HG02852 (cell line): Measurements from ENCODE around the gene IGFALS.

Experiments used
- ATAC-seq: cut with Tn5 transposase; IDR thresholded peaks from one replicate; pipeline ENCODE4 v1.9.1; 2021; ENCODE audit warnings: mild to moderate bottlenecking, moderate library complexity; ENCODE audit not compliant: unreplicated experiment

The IGFALS gene

DNA sequence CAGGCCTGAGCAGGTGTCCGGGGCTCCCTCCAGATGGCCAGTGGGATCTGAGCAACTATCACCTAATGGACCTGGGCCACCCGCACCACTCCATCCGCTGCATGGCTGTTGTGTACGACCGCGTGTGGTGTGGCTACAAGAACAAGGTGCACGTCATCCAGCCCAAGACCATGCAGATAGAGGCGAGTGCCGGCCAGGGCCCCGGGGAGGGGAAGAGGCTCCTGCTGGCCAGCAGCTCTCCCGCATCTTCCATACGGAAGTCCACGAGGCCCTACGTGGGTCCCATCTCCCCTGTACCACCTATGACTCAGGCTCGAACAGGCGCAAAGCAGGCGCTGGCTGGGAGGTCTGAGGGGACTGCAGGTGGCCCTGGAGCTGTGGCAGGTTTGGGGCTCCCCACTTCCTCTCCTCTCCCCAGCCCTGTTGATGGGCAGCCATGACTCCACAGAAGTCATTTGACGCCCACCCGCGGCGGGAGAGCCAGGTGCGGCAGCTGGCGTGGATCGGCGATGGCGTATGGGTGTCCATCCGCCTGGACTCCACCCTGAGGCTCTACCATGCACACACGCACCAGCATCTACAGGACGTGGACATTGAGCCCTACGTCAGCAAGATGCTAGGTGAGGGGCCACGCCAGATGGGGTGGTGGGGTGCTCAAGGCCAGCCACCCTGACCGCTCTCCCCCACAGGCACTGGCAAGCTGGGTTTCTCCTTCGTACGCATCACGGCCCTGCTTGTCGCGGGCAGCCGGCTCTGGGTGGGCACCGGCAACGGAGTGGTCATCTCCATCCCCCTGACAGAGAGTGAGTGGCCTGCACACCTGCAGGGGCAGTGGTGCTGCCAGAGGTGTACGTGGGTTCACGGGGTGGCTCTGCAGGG lies 26.1 kb downstream of the IGFALS start:
- ATAC-seq = no peak

DNA sequence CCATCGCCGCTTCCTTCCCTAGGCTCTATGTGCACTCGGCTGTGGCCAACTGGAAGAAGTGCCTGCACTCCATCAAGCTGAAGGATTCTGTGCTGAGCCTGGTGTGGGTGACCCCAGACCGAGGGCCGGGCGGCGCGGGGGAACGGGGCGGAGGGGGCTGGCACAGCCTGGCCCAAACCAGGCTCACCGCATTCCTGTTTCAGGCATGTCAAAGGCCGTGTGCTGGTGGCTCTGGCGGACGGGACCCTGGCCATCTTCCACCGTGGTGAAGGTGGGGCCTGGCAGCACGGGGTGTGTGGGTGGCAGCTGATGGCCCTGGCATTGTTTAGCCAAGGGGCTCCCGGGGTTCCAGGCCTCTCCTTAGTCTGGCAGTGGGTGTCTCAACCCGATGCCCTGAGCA lies 26.8 kb downstream of the IGFALS start:
- ATAC-seq = no peak

DNA sequence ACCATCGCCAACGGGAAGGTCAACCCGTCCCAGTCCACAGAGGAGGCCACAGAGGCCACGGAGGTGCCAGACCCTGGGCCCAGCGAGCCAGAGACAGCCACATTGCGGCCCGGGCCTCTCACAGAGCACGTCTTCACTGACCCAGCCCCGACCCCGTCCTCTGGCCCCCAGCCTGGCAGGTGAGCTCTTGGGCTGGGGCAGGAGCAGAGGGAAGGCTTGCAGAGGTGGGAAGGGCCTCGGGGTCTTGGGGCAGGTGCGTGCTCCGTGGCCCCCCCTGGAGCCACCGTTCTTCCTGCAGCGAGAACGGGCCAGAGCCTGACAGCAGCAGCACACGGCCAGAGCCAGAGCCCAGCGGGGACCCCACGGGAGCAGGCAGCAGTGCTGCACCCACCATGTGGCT lies 27.3 kb downstream of the IGFALS start:
- ATAC-seq = no peak

DNA sequence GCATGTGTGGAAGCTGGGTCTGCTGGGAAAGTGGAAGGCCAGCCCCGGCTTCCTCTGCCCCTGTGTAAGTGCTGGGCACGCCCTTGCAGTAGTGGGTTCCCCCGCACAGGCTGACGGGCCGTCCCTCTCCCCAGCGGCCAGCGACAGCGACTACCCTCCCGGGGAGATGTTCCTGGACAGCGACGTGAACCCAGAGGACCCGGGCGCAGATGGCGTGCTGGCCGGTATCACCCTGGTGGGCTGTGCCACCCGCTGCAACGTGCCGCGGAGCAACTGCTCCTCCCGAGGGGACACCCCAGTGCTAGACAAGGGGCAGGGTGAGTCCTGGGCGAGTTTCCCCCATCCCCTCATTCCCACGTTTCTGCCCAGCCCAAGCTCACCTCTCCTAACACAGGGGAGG lies 27.7 kb downstream of the IGFALS start:
- no peak for ATAC-seq

DNA sequence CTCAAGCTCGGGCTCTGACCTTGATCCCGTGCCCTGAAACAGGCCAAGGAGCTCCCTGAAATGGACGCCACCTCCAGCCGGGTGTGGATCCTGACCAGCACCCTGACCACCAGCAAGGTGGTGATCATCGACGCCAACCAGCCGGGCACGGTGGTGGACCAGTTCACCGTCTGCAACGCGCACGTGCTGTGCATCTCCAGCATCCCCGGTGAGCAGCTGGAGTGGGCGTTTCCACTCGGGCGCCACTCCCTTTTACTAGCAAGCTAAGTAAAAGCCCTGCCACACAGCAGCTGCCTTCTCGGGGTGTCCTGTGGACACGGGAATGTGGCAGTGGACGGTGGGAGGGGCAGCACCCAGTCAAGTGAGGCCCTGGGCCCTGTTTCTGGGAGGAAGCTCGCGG lies 28.5 kb downstream of the IGFALS start:
- no peak for ATAC-seq

DNA sequence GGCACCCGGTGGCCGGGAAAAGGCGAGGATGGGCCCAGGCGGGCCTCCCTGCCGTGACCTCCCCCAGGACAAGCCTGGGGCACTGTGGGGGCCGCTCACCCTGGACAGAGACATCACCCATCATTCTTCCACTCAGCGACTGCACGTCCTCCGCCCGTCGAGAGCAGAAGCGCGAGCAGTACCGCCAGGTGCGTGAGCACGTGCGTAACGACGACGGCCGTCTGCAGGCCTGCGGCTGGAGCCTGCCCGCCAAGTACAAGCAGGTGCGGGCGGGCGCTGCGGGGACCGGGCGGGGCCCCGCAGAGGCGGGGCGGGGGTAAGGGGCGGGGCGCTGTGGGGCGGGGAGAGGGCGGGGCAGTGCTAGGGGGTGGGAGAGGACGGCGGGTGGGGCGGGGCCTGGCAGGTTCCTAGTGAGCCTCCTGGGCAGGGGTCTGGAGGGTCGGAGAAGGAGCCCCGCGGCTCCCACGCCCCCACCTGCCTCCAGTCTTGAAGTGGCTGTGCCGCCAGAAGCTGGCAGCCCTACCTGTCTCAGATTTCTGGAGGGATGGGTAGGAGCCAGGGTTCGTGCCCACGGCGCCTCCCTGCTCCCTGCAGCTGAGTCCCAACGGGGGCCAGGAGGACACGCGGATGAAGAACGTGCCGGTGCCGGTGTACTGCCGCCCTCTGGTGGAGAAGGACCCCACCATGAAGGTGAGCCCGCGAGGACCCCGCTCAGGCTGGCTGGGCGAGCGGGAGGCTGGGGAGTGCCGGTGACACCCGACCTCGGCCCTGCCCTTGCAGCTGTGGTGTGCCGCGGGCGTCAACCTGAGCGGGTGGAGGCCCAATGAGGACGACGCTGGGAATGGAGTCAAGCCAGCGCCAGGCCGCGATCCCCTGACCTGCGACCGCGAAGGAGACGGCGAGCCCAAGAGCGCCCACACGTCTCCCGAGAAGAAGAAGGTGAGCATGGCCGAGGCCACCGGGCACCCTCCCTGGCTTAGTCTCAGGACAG lies 29.7 kb downstream of the IGFALS start:
- ATAC-seq = no peak

DNA sequence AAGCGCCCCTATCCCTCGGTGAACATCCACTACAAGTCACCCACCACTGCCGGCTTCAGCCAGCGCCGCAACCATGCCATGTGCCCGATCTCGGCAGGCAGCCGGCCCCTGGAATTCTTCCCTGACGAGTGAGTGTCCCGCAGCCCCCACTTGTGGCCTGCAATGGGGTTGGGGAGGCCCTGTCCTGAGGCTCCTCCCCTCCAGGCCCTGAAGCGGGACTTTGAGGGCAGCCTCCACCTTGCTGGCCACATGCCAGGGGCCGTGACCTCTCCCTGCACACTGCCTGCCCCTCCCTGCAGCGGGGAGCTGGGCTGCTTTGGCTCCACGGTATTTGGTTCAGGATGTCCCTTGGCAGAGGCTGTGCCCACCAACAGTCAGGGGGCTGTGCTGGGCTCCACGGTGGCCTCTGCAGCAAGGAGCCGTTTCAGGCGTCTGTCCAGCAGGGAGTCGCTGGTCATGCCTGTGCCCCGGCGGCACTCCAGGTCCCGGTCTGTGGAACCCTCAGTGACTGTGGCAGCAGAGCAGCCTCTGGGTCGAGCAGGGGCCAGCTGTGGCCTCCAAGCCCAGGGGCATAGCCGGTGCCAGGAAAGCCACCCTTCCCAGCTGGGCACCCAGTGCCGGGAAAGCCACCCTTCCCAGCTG lies 30.5 kb downstream of the IGFALS start:
- no peak for ATAC-seq

DNA sequence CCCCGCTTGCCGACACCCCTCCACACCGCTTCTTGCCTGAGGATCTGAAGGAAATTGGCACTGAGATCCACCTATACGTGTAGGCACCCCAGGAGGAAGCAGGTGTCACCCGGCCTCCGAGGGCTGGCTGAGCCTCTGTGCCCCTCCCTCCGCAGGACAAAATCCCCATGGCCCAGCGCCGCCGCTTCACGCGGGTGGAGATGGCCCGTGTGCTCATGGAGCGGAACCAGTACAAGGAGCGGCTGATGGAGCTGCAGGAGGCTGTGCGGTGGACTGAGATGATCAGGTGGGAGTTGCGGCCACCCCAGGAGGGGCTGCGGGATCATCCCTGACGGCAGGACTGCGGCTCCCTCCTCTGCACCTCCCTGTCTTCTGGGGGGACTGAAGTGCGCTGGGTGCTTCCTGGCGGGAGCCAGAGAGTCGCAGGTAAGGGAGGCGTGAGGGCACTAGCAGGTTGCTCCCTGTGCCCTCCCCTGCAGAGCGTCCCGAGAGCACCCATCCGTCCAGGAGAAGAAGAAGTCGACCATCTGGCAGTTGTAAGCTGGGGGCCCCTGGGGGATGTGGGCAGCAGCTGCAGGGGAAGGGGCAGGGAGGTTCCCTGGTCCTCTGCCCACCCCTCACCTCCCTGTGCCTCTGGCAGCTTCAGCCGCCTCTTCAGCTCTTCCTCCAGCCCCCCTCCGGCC lies 31.2 kb downstream of the IGFALS start:
- ATAC-seq = no peak

DNA sequence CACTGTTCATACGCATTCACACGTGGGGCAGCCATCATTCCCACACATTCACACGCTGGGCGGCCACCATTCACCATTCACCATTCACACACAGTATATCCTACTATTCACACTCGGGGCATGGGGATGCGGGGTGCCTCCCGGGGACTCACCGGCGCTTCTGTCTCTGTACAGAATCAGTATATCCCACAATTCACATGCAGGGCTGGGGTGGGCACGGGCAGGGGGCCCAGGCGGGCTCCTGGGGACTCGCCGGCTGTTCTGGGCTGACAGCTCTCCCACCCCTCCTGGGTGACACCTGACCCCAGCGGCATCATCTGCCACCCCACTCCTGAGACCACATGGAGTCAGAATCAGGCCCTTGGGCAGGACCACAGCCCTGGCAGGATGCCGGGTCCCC lies 31.8 kb downstream of the IGFALS start:
- no peak for ATAC-seq

DNA sequence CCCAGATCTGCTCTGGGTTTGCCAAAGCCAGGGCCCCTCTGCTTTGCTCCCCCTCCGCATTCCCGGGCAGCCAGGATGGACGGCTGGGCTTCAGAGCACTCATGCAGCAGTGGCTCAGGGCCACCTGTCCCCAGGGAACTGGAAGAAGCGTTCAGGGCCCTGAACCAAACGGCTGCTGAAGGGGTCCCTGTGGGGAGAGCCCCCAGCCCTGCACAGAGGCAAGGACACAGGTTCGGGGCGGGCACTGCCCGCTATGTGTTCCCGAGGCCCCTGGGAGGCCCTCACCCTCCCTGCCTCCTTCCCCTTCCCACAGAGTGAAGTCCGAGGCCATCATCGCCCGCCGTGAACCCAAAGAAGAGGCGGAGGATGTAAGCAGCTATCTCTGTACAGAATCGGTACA lies 32.6 kb downstream of the IGFALS start:
- ATAC-seq = no peak

DNA sequence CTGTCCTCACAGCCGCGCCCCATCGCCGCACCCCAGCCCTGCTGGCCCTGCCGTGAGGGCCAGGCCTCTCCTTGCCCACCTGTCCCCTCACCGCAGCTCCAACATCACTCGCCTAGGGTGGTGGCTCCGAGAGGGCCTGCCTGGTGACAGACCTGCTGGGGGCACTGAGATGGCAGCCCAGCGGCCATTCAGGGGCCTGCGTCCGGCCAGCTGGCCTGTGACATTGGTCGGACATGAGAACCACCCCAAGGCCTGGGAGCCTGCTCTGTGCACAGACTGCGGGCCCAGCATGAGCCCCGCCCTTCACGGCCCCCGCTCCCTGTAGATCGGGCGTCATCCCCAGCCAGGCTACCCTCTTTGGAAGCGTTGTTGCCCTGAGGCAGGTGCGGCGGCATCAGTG lies 34.0 kb downstream of the IGFALS start:
- no peak for ATAC-seq

DNA sequence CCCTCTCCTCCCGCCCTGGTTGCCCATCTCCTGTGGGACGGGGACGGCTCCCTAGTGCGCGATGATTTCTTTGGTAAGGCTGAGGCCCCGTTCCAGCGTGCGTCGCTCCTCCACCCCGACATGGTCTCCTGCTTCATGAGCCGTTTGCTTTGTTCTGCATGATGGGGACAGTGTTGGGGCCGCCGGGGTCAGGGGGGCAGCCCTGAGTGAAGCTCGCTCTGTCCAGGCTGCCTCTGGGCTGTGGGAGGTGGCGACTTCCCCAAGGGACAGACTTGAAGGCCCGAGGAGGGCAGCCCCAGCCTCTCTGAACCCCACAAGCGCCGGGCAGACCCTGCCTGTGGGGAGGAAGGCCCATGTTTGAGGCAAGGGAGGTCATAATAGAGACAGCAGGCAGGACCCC lies 34.6 kb downstream of the IGFALS start:
- no peak for ATAC-seq

DNA sequence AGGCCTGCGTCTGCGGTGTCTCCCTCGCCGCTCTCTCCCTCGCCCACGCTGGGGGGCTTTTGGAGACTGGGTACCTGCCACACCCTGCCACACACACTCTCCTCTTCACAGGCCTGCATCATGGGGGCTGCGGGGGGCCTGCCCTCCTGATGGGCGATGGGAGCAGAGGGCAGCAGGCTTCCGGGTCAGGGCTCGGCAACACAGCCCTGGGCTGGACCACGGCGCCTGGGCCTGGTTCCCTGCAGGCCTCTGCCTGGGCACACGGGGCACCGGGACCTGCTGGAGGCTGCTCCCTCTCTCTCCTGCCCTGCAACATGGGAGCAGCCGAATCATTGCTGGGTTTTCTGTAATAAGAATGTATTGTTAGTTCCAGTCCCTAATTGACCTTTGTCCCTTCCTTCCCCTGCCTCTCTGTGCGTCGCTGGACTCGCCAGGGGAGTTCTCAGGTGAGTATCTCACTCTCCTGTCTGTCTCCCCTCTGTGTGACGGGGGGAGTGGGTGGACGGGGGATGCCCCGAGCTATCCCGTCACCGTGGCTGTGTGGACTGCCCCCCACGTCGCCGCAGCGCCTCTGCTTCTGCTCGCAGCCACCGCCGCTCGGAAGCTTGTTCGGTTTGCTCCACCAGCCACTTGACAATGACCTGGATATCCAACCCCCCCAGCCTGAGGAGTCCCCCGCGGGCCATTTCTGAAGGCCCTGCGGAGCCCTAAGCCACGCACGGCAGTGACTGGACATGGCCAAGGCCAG lies 35.6 kb downstream of the IGFALS start:
- no peak for ATAC-seq

DNA sequence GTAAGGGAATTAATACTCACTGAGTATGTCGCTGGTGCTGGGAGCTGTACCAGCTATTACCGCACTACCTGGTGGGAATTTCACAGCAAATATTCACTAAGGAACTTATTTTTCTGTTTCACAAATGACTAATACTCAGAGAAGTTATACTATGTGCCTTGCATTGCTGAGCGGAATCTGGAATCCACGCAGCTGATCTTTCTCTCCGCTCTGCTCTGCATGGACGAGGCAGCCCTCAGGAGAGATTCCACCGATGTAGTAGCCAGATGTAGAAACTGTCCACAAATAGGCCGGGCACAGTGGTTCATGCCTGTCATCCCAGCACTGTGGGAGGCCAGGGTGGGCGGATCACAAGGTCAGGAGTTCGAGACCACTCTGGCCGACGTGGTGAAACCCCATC lies 39.3 kb downstream of the IGFALS start:
- ATAC-seq = no peak

DNA sequence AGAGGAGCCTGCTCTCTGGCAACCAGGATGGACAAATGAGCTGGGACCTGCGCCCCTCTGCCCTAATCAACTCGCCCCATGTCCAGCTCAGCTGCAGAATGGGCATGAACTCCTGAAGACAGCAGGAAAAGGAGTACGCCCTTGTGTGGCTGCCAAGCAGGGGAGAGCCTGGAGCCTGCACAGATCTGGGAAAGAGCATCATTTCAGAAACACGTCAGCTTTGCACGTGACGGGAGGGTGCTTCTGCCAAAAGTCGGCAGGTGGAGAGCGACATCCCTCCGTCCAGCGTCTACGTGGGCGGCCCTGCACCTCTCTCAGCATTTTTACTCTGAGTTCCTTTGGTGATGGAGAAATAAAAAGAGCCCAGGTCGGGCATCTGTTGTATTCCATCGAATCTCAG lies 40.7 kb downstream of the IGFALS start:
- no peak for ATAC-seq

DNA sequence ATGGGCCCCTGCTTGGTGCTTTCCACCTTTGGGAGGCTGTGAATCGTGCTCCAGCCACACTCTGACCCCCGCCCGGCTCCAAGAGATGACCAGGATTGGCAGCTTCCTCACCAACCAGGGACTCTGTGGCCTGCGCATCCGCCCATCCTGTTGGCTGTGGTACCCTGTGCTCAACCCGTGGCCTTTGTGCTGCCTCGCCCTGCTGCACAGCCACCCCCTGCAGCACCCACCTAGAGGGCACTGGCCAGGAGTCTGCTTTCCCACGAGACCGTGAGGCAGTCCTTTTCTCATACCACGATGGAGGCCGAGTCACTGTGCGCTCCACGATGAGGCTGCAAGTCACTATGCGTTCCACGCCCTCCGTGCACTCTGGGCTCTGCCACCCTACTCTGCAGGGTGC lies 41.6 kb downstream of the IGFALS start:
- no peak for ATAC-seq

DNA sequence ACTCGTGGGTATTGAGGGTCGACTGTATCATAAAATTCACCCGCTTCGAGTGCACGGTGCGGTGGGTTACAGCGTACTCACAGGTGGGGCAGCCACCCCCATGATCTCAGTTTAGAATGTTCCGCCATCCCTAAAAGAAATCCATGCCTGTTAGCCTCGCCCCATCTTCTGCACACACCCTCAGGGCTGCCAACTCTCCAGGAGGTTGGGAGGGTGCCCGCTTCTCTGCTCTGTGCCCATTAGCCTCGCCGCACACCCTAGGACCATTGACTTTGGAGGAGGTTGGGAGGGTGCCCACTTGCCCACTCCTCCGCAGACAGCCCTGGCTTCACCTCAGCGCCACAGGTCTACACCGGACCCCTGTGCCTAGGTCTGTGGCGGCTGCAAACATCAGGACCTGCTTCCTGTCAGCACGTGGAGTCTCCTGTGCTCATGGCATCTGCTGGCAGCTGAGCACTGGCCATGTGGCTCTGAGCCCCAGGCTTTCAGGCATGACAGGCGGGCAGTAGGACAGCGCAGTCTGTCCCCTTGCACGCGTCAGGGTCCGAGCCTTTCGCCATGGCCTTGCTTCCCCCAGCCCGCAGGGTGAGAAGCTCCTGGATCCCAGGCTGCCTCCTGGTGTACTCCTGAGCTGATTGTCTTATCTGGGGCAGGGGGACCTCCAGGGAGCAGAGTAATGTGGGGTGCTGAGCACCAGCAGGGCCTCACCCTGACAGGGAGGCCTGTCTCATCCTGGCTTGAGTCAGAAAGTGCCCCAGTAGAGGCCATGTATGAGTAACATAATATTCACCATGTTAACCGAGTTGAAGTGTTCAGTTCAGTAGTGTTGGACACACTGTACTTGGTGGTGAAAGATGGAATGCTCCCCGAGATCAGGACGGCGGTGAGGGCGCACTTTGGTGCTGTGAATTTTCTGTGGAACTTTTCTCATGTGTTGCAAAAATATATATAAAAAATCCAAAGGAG lies 44.1 kb downstream of the IGFALS start:
- no peak for ATAC-seq

DNA sequence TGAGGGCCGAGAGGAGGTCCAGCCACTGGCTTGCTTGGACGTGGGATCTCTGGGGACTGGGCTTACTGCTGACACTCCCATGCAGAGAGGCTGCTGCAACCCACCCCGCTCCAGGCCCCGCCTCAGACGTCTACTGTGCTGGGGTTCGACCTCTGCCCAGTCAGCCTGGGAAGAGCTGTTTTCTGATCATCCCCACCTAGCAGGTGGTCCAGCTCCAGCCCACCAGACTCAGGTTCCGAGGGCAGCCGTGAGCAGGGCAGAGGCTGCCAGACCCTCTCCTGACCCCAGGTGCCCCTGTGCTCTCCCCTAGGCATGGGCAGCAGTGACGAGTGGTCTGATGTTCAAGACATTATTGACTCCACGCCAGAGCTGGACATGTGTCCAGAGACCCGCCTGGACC lies 45.6 kb downstream of the IGFALS start:
- no peak for ATAC-seq

DNA sequence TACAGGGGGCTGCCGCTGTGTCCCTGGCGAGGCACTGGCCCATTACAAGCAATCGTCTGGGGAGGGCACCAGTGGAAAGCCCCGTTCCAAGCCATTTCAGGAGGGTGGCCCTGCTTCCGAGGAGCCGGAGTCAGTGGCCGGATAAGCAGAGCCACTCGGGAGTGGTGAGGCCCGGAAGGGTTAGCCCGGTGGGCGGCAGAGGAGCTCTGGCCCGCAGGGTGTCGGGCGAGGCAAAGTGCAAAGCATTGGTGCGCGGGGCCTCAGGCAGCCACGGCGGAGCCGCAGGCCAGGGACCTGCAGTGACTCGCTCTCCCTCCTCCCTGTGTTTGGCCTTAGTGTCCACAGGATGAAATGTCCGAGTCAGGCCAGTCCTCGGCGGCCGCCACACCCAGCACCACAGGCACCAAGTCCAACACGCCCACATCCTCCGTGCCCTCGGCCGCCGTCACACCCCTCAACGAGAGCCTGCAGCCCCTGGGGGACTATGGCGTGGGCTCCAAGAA lies 46.8 kb downstream of the IGFALS start:
- ATAC-seq = no peak
